ENCODE results near the gene BMI1. TPM values are rescaled to one million over a fixed set of nuclear protein-coding genes. Genes with fewer than 3 reads are reported as not detected.

Gene BMI1
- 10 to 100 TPM; 32.7 to 57.4 (median 43.6) TPM for total RNA-seq
- polyA plus RNA-seq = 10 to 100 TPM; 21.4 to 57.6 (median 28.3) TPM
- long read RNA-seq, donor 1, transcript BMI1-201 (10 exons, 3,428 nt) = major isoform, 51 of 56 reads
- long read RNA-seq, donor 1, partial matches to known transcripts = 2 of 56 reads
- long read RNA-seq, donor 1, other reads (novel, unspliced or antisense) = 3 of 56 reads
- long read RNA-seq, donor 2, transcript BMI1-201 (10 exons, 3,428 nt) = major isoform, 72 of 81 reads
- long read RNA-seq, donor 2, partial matches to known transcripts = 6 of 81 reads
- long read RNA-seq, donor 2, other reads (novel, unspliced or antisense) = 3 of 81 reads

DNA sequence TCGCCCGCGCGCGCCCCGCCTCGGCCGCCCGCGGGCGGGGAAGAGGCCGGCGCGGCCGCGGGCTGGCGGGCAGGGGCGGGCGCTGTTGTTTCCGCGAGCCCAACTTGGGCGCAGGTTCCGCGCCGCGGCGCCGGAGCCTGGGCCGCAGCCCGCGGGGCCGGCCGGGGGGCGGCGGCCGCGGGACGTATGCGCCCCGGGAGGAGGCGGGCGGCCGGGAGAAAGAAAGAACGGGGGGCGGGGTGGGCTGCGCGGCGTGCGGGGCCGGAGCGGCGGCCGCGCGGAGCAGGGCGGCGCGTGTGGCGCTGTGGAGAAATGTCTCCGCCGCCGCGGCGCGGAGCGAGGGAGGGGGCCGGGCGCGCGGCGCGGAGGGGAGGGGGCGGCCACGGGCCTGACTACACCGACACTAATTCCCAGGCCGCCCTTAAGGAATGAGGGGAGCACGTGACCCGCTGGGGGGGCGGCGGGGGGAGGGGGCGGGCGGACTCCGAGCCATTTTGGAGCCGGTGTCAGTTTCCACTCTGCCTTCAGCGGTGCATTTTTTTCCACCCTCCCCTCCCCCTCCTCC is at the start of gene BMI1:
BMI1 (plus strand) TSS at position 509 of the 565 bp plus-strand sequence. CDS start 5,351 bp downstream, outside the sequence.
- Histone ChIP-seq H3K4me1 (peaks cover 39% of the 10 kb centered on the region), H3K36me3 (ENCODE audit: insufficient read depth in 1 of 2, low read depth in 1 of 2) (no peaks in the 10 kb centered on the region), H3K27ac (peak within 1 kb of the TSS; percentile 97), H3K4me3 (peak within 1 kb of the TSS; percentile 93), H3K9me3 (no peaks in the 10 kb centered on the region), H3K27me3 (ENCODE audit: insufficient read depth in 3 of 3, low read length in 2 of 3) (no peaks in the 10 kb centered on the region)
- intact Hi-C loops (cut with DNase I) = loop anchor here (2.0 to 10.0 kb wide), 6 partner anchors 68 to 826 kb away; partner anchors contain the start of genes DNAJC1 (in 1 of the 2), MSRB2 (in 1 of the 2) and SKIDA1 (in 1 of the 2)
- TF ChIP-seq, protein P1, sequence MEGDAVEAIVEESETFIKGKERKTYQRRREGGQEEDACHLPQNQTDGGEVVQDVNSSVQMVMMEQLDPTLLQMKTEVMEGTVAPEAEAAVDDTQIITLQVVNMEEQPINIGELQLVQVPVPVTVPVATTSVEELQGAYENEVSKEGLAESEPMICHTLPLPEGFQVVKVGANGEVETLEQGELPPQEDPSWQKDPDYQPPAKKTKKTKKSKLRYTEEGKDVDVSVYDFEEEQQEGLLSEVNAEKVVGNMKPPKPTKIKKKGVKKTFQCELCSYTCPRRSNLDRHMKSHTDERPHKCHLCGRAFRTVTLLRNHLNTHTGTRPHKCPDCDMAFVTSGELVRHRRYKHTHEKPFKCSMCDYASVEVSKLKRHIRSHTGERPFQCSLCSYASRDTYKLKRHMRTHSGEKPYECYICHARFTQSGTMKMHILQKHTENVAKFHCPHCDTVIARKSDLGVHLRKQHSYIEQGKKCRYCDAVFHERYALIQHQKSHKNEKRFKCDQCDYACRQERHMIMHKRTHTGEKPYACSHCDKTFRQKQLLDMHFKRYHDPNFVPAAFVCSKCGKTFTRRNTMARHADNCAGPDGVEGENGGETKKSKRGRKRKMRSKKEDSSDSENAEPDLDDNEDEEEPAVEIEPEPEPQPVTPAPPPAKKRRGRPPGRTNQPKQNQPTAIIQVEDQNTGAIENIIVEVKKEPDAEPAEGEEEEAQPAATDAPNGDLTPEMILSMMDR (IDR thresholded peaks at IDR 0.05) = no peak
- peak; percentile 84 to 91 for DNase-seq
- 0 to 1% (median 1%) methylated on average over 16 to 83 of the region's 85 CpGs for WGBS, 3 donors
- peak; percentile 80 to 86 (median 81) for ATAC-seq

DNA sequence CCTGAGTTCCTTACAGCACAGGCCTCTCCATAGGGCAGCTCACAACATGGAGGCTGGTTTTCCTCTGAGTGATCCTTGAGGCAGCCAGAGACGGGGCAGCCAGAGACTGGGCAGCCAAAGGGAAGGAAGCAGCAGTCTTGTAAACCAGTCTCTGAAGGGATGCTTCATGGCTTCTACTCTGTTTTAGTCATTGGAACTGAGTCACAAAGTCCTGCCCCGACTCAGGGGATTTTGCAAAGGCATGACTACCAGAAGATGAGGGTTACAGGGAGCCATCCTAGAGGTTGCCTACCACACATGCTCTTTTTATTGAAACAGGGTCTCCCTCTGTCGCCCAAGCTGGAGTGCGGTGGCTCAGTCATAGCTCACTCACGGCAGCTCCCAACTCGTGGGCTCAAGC is 49.1 kb upstream of the BMI1 start:
- WGBS, 3 donors = 83 to 90% (median 89%) methylated on average over 6 of the region's 6 CpGs
- Histone ChIP-seq H3K9me3 (no peaks in the 10 kb centered on the region), H3K36me3 (ENCODE audit: insufficient read depth in 1 of 2, low read depth in 1 of 2) (no peaks in the 10 kb centered on the region), H3K27me3 (ENCODE audit: insufficient read depth in 3 of 3, low read length in 2 of 3) (no peaks in the 10 kb centered on the region), H3K27ac (no peak overlapping the region), H3K4me3 (no peak overlapping the region), H3K4me1 (no peaks in the 10 kb centered on the region)
- DNase-seq (no peak), ATAC-seq (no peak)
- intact Hi-C loops (cut with DNase I) = no loop called here
- TF ChIP-seq, protein P1 (IDR thresholded peaks at IDR 0.05) = no peak

DNA sequence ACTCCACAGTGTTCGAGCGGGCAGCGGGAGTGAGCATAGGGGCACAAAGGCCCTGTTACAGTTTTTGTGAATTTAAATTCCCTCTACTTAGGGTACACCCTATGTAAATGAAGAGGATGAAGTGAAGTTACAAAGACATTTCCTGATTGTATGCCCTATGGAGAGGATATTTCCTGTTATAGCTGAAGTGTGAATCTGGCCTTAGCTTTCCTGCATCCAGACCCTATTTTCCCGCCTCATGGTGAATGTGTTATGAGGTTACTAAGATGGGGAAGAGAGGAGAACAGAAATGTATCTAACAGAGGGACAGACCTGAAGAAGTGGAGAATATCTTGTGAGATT is 42.5 kb upstream of the BMI1 start:
- H3K4me1 ChIP-seq = no peaks in the 10 kb centered on the region
- no peaks in the 10 kb centered on the region for H3K36me3 ChIP-seq (ENCODE audit: insufficient read depth in 1 of 2, low read depth in 1 of 2)
- no peaks in the 10 kb centered on the region for H3K9me3 ChIP-seq
- DNase-seq (no peak), ATAC-seq (no peak)
- TF ChIP-seq, protein P1 (IDR thresholded peaks at IDR 0.05) = no peak
- no peak overlapping the region for H3K27ac ChIP-seq
- peaks cover 0 to 12% (median 0%) of the 10 kb centered on the region in 3 donors for H3K27me3 ChIP-seq (ENCODE audit: insufficient read depth in 3 of 3, low read length in 2 of 3)
- WGBS, 3 donors = 94 to 97% (median 96%) methylated on average over 4 of the region's 4 CpGs
- H3K4me3 ChIP-seq = no peak overlapping the region
- intact Hi-C loops (cut with DNase I) = no loop called here

DNA sequence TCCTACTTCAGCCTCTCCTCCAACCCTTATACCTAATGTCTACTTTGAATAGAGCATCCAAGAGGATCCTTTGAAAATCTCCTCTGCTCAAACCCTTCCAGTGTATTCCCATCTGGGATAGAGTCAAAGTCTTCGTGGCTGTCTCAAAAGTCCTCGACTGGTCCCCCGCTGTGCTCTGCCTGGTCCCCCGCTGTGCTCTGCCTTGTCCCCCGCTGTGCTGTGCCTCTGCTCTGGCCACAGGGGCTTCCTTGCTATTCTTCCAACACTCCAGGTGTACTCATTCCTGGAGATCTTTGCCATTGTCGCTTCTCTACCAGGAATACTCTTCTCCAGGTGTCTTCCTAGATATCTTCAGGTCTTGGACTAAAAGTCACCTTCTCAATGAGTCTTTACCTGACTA is 40.8 kb upstream of the BMI1 start:
- no peaks in the 10 kb centered on the region for H3K9me3 ChIP-seq
- ATAC-seq = no peak
- 37 to 55% (median 42%) methylated on average over 6 of the region's 6 CpGs for WGBS, 3 donors
- H3K4me1 ChIP-seq = no peaks in the 10 kb centered on the region
- TF ChIP-seq, protein P1 (IDR thresholded peaks at IDR 0.05) = no peak
- H3K27ac ChIP-seq = no peak overlapping the region
- no peaks in the 10 kb centered on the region for H3K36me3 ChIP-seq (ENCODE audit: insufficient read depth in 1 of 2, low read depth in 1 of 2)
- DNase-seq = no peak
- no peak overlapping the region for H3K4me3 ChIP-seq
- peaks cover 0 to 12% (median 0%) of the 10 kb centered on the region in 3 donors for H3K27me3 ChIP-seq (ENCODE audit: insufficient read depth in 3 of 3, low read length in 2 of 3)
- intact Hi-C loops (cut with DNase I) = no loop called here

Data from psoas muscle (tissue), 8 donors.